ENCODE data around the gene FOXK1.

Gene FOXK1

GRCh38 chr7:4703532-4703931 is 21.4 kb downstream of the FOXK1 start:
- no peaks in the 10 kb centered on the region; a peak in 1 of 3 replicates for H3K36me3 ChIP-seq (ENCODE audit: control insufficient read depth in 2 of 2, insufficient read depth in 1 of 2, low read length in 2 of 2)
- H3K27ac ChIP-seq (ENCODE audit: extremely low read depth, low read depth, low read length): no peak overlapping the region
- CTCF ChIA-PET: no interaction called here
- H3K4me3 ChIP-seq (ENCODE audit: low read depth, low read length): no peak overlapping the region
- POLR2A ChIA-PET: no interaction called here
- TF ChIP-seq YY1 (tag by site-specific recombination; IDR thresholded peaks at IDR 0.05) (no peak), ZNF560 (tag by site-specific recombination; IDR thresholded peaks at IDR 0.05; ENCODE audit: borderline replicate concordance) (no peak), ZSCAN16 (tag by site-specific recombination; IDR thresholded peaks at IDR 0.05) (no peak), ZNF639 (tag by site-specific recombination; IDR thresholded peaks at IDR 0.05) (no peak), WT1 (tag by site-specific recombination; IDR thresholded peaks at IDR 0.05) (no peak), ZNF155 (tag by site-specific recombination; IDR thresholded peaks at IDR 0.05) (no peak), SCRT1 (tag by site-specific recombination; IDR thresholded peaks at IDR 0.05; ENCODE audit: borderline replicate concordance) (no peak), ZNF514 (tag by site-specific recombination; IDR thresholded peaks at IDR 0.05) (no peak), ZNF341 (tag by site-specific recombination; IDR thresholded peaks at IDR 0.05; ENCODE audit: low read depth) (no peak), ZNF830 (tag by site-specific recombination; IDR thresholded peaks at IDR 0.05; ENCODE audit: low read depth) (no peak), ZBTB8A (tag by site-specific recombination; IDR thresholded peaks at IDR 0.05) (no peak), ZNF133 (tag by site-specific recombination; IDR thresholded peaks at IDR 0.05) (no peak), ZNF48 (tag by site-specific recombination; IDR thresholded peaks at IDR 0.05) (no peak), KLF10 (tag by site-specific recombination; IDR thresholded peaks at IDR 0.05) (no peak)
- TF ChIP-seq, protein P1, sequence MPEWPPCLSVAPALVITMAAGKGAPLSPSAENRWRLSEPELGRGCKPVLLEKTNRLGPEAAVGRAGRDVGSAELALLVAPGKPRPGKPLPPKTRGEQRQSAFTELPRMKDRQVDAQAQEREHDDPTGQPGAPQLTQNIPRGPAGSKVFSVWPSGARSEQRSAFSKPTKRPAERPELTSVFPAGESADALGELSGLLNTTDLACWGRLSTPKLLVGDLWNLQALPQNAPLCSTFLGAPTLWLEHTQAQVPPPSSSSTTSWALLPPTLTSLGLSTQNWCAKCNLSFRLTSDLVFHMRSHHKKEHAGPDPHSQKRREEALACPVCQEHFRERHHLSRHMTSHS (tag by site-specific recombination; IDR thresholded peaks at IDR 0.05): no peak
- no peaks in the 10 kb centered on the region for H3K4me1 ChIP-seq (ENCODE audit: control insufficient read depth, insufficient read depth, low read length)
- H3K9me3 ChIP-seq (ENCODE audit: control insufficient read depth, insufficient read depth, low read depth, low read length): no peaks in the 10 kb centered on the region

DNA sequence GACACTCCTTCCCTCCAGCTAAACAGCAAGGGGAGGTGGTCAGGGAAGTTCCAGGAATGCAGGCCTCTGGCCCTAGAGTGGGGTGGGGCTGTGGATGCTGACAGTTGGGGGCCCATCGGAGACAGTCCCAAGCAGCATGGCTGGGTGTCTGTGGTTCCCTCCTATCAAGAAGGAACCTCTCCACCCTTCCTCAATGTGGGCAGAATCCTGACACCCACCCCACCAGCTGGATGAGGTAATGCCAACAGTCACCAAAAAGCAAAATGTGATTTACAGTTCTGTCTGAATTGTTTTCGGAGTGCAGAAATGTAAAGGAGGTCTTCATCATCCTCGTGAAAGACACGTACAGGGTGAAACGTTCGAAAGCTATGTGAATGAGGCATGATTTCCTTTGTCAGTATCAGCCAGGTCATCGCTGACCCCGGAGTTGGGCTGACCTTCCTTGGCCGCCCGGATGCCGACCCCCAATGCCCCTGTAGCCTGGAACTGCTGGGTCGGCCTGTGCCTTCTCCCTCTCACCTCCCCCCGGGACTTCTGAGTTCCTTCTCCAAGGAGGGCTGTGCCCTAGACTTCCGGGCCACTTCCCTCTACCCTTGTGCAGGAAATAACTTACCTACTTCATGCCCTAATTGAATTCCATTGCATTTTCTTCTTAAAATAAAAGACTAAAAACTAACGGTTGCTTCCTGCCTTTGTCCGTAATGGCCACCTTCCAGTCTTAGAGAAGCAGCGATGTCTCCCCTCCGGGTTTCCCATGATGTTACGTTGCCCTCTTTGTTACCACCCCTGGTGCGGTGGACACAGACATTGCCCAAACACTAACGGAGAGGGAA is 24.5 kb downstream of the FOXK1 start:
- Histone ChIP-seq H3K9me3 (ENCODE audit: control insufficient read depth, insufficient read depth, low read depth, low read length) (no peaks in the 10 kb centered on the region), H3K36me3 (ENCODE audit: control insufficient read depth in 2 of 2, insufficient read depth in 1 of 2, low read length in 2 of 2) (peaks cover 0 to 3% of the 10 kb centered on the region in 2 experiments; a peak in 2 of 3 replicates), H3K4me1 (ENCODE audit: control insufficient read depth, insufficient read depth, low read length) (no peaks in the 10 kb centered on the region), H3K4me3 (ENCODE audit: low read depth, low read length) (no peak overlapping the region), H3K27ac (ENCODE audit: extremely low read depth, low read depth, low read length) (no peak overlapping the region)
- POLR2A ChIA-PET: no interaction called here
- CTCF ChIA-PET: interaction anchor here (0.6 kb wide), 1 partner anchor 11 kb away, joined by 3 read pairs; no protein-coding TSS in a partner anchor
- TF ChIP-seq ZFHX2 (tag by site-specific recombination; conservative IDR thresholded peaks at IDR 0.05): peak; percentile 41; the same call in 1 of the 2 replicates
- TF ChIP-seq ZNF785 (tag by site-specific recombination; IDR thresholded peaks at IDR 0.05): no peak

DNA sequence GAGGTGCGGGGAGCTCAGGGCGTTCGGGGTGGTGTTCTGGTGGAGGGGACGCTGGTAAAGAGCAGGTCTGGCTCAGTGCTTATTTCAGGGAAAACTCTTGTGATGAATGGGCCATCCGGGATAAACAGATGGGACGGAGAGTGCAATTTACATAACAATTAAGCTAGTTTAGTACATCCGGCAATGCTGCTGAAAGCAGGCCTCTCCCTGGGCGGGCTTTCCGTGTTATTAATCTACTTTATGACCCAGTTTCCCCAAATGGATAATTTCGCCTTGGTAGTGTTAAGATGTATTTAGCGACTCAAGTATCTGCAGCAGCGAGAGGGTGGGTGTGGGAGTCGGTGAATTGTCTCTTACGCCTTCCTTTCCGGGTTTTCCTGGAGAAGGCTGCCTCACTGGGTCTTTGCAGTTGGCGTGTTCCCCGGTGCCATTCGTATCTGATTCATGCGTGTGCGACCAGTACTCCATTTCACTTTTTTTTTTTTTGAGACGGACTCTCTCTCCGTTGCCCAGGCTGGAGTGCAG is 25.2 kb downstream of the FOXK1 start:
- no peaks in the 10 kb centered on the region for H3K4me1 ChIP-seq (ENCODE audit: control insufficient read depth, insufficient read depth, low read length)
- ChIA-PET CTCF (interaction anchor here (0.6 kb wide), 1 partner anchor 12 kb away, joined by 3 read pairs; no protein-coding TSS in a partner anchor), POLR2A (no interaction called here)
- H3K4me3 ChIP-seq (ENCODE audit: low read depth, low read length): no peak overlapping the region
- peaks cover 0 to 3% of the 10 kb centered on the region in 2 experiments; a peak in 2 of 3 replicates for H3K36me3 ChIP-seq (ENCODE audit: control insufficient read depth in 2 of 2, insufficient read depth in 1 of 2, low read length in 2 of 2)
- H3K27ac ChIP-seq (ENCODE audit: extremely low read depth, low read depth, low read length): no peak overlapping the region
- H3K9me3 ChIP-seq (ENCODE audit: control insufficient read depth, insufficient read depth, low read depth, low read length): no peaks in the 10 kb centered on the region
- no peak for TF ChIP-seq ZNF654 (tag by site-specific recombination; IDR thresholded peaks at IDR 0.05; ENCODE audit: low read depth)
- TF ChIP-seq ZNF555 (tag by site-specific recombination; conservative IDR thresholded peaks at IDR 0.05): no peak
- no peak for TF ChIP-seq ZNF221 (tag by site-specific recombination; IDR thresholded peaks at IDR 0.05; ENCODE audit: borderline replicate concordance)
- TF ChIP-seq, protein P2, sequence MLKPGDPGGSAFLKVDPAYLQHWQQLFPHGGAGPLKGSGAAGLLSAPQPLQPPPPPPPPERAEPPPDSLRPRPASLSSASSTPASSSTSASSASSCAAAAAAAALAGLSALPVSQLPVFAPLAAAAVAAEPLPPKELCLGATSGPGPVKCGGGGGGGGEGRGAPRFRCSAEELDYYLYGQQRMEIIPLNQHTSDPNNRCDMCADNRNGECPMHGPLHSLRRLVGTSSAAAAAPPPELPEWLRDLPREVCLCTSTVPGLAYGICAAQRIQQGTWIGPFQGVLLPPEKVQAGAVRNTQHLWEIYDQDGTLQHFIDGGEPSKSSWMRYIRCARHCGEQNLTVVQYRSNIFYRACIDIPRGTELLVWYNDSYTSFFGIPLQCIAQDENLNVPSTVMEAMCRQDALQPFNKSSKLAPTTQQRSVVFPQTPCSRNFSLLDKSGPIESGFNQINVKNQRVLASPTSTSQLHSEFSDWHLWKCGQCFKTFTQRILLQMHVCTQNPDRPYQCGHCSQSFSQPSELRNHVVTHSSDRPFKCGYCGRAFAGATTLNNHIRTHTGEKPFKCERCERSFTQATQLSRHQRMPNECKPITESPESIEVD (tag by site-specific recombination; IDR thresholded peaks at IDR 0.05): no peak
- TF ChIP-seq ZNF157 (tag by site-specific recombination; IDR thresholded peaks at IDR 0.05): no peak
- TF ChIP-seq ZBTB48 (tag by site-specific recombination; IDR thresholded peaks at IDR 0.05): no peak
- TF ChIP-seq, protein P3, sequence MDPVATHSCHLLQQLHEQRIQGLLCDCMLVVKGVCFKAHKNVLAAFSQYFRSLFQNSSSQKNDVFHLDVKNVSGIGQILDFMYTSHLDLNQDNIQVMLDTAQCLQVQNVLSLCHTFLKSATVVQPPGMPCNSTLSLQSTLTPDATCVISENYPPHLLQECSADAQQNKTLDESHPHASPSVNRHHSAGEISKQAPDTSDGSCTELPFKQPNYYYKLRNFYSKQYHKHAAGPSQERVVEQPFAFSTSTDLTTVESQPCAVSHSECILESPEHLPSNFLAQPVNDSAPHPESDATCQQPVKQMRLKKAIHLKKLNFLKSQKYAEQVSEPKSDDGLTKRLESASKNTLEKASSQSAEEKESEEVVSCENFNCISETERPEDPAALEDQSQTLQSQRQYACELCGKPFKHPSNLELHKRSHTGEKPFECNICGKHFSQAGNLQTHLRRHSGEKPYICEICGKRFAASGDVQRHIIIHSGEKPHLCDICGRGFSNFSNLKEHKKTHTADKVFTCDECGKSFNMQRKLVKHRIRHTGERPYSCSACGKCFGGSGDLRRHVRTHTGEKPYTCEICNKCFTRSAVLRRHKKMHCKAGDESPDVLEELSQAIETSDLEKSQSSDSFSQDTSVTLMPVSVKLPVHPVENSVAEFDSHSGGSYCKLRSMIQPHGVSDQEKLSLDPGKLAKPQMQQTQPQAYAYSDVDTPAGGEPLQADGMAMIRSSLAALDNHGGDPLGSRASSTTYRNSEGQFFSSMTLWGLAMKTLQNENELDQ (tag by site-specific recombination; IDR thresholded peaks at IDR 0.05; ENCODE audit: low read depth): no peak
- TF ChIP-seq ZNF239 (tag by site-specific recombination; IDR thresholded peaks at IDR 0.05): no peak
- TF ChIP-seq GLI4 (tag by site-specific recombination; IDR thresholded peaks at IDR 0.05): no peak
